Bone marrow (tissue), 2 donors: ENCODE measurements around the gene MYO18A.
A peak's percentile ranks its signal among the peaks of the same experiment; 100 is the strongest.
"Not testable (repeated sequence)": the region's sequence is repeated elsewhere in the genome, so short reads cannot be mapped to it uniquely, and the experiment has no call there.

Experiments used
- DNase-seq, 2 donors: peaks; one replicate each; lab custom pipeline; 2025; lab: John Stamatoyannopoulos, UW

Gene MYO18A

DNA sequence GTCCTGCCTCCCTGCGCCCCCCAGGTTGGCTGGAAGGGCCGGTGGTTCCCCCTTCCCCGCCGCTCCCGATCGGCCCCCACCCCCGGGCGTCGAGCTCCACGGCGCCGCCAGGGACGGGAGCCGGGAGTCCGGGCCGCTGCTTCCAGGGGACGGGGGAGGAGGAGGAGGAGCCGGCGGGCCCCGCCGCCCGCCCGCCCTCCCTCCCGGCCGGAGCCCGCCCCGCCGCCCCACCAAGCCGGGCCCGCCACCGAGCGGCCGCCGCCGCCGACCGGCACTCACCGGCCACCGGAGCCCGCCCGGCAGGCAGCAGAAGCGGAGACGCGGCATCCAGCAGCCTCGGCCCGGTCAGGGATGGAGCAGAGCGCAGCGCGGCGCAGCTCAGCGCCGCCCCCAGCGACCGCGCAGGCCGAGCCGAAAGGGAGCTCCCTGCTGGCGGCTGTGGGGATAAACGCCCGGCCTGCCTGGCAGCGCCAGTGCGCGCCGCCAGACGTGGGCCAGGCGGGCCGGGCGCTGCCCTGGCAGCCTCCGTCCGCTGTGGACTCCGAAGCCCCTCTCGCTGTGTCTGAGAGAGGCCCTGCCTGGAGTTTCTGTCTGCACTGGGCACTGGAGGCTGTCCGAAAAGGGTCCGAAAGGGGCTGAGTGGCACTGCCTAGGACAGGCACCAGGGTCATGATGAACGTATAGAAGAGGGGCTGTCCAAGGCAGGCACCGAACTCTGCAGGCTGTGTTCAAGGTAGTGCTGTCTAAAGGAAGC, at the start of gene MYO18A:
Gene MYO18A, minus strand, starts transcription at position 365 of the 754 bp plus-strand sequence. CDS start 13,458 bp downstream, outside the sequence.
- peak; percentile 33 to 62 for DNase-seq

DNA sequence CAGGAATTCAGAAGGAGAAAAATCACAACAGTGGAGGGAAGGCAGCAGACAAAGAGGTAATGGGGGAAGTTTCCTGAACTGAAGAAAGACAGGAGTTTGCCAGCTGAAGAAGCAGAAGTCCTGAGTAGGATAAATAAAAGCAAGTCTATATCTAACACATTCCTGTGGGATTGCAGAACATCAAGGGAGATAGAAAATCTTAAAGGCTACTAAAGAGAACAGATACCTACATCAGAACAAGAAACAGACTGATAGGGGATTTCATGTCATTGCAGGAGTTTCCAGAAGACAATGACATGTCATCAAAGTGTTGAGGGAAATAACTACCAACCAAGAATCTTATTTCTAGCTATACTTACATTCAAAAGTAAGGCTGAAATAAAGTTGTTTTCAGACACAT, 45.2 kb upstream of the MYO18A start:
- no peak for DNase-seq

DNA sequence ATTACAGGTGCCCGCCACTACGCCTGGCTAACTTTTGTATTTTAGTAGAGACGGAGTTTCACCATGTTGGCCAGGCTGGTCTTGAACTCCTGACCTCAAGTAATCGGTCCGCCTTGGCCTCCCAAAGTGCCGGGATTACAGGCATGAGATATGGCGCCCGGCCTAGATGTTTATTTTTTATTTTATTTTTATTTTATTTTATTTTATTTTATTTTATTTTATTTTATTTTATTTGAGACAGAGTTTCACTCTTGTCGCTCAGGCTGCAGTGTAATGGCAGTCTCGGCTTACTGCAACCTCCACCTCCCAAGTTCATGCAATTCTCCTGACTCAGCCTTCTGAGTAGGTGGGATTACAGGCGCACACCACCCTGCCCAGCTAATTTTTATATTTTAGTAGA, 41.1 kb upstream of the MYO18A start:
- not testable (repeated sequence) for DNase-seq

GRCh38 chr17:29219378-29220047, 39.3 kb upstream of the MYO18A start:
- DNase-seq, result peak; percentile 37 to 77

DNA sequence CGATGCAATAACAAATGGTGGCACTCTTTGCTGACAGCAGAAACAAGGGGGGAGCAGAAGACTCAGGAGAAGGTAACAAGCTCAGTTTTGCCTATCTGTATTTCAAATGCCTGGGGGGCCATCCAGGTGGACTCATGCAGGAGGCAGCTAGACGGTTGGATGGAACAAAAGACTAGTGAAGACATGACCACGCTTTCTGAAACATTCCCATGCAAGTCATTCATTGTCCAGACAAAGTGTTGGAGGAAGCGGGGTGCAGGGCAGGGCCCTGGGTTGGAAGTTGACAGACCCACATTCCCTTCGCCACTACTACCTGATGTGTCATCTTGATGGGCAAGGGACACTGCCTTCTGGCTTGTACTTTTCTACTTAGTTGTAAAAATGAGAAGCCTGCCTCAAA, 36.7 kb upstream of the MYO18A start:
- no peak for DNase-seq

GRCh38 chr17:29216181-29216580, 36.0 kb upstream of the MYO18A start:
- no peak for DNase-seq

DNA sequence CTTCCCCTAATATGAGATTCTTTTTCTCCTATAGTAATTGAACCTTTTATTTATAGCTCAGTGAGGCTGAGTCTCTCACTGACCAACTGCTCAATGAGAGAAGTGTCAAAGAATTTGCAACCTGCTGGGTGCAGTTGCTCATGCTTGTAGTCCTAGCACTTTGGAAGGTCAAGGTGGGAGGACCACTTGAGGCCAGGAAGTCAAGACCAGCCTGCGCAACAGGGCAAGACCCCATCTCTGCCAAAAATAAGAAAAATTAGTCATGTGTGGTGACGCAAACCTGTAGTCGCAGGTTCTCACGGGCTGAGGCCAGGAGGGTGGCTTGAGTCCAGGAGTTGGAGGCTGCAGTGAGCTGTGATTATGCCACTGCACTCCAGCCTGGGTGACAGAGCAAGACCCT, 35.5 kb upstream of the MYO18A start:
- no peak for DNase-seq

DNA sequence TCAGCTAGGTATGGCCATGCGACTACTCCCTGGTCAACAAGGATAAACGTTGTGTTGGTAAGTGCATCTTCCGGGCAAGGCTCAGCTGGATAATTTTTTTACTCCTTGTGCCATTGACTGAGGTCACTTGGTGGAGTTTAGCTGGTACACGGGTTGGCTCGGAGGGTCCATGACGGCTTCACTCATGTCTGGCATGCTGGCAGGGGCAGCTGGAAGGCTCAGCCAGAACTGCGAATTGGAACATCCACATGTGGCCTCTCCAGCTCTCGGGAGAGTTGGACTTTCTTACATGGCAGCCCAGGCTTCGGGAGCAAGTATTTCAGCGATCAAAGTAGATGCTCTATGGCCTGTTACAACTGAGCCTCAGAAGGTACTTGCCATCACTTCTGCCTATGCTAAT, 35.0 kb upstream of the MYO18A start:
- DNase-seq, result no peak

DNA sequence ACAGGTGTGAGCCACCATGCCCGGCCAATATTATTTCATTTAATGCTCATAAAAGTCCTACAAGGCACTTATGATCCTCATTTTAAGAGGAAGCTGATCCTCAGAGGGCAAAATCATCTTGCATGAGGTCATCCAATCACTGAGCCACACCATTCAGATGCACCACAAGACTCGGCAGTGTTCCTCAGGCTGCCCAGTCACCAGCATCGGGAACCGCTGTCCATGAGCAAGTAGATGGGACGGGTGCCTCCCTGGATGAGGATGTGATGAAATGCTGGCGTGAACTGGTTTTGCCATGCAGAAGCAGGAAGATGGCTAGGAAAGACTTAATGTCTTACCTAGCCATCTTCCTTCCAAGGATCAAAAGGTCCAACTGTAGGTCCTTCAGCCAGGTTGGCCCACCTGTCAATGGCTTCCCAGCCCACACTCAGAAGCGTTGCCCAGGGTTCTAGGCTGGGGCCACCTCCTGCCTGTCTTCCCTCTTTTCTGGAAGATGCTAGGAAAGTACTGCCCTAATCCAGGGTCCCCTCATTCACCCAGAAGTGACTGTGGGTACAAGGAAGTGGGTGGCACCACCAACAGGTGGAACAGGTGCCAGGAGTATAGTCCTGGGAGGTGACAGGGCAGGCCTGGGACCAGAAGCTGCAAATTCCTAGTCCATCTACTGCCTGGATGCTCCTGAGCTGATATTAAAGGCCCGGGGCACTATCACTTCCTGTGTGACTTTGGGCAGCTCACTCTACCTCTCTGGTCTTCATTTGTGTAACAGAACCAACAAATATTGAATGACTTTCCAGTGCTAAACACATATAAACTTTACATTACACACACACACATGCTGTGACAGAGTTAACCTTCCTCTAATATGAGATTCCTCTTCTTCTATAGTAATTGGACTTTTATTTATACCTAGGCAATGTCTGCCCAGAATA, 34.3 kb upstream of the MYO18A start:
- peak in 1 of 2 donors; percentile 15 for DNase-seq

DNA sequence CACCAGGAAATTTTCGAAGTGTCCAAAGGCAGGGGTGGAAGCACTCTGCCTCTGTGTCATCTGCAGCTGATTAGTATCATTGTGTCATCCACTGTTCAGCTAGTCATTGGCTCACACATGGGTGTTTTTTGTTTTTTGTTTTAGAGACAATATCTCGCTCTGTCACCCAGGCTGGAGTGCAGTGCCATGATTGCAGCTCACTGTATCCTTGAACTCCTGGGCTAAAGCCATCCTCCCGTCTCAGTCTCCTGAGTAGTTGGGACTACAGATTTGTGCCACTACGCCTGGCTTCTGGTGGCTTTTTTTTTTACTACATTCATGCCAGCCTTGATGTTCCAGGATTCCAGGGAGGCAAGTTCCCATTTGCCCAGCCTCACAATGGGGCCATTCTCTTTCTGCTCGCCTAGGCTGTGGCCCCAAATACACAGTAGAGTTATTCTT, 32.5 kb upstream of the MYO18A start:
- DNase-seq, result no peak

DNA sequence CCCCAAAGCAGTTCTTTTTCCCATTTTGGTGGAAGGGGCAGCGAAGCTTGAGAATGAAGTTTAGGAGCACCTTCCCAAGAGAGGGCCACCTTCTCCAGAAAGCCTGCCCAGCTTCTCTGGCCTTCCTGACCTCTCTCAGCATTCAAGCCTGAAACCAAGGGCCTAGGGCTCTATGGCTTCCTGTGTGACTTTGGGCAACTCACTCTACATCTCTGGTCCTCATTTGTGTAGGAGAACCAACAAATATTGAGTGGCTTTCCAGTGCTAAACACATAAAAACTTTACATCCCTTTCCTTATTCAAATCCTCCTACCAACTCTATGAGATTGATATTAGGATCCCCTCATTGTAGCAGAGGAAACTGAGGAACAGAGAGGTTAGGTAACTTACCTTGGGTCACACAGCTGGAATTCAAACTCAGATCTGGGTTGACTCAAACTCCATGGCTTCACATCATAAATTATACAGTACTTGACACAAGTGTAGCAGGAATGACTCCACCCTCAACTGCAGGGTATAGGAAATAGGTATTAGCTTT, 32.0 kb upstream of the MYO18A start:
- DNase-seq, result no peak

DNA sequence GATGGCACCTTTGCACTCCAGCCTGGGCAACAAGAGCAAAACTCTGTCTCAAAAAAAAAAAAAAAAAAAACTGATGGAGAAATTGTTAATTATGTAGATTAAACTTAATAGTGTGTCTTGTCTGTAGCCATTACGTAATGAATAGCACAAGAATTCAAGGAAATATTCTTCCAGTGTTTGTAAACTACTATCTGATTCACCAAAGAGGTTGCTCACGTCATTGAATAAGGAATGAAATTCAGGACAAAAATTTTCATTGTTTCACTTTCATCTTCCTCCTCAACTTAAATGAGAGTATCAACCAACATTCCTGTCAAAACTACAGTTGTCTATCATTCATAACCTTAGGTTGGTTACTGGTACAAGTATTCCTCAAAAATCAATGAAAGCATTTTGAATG, 30.7 kb upstream of the MYO18A start:
- no peak for DNase-seq

DNA sequence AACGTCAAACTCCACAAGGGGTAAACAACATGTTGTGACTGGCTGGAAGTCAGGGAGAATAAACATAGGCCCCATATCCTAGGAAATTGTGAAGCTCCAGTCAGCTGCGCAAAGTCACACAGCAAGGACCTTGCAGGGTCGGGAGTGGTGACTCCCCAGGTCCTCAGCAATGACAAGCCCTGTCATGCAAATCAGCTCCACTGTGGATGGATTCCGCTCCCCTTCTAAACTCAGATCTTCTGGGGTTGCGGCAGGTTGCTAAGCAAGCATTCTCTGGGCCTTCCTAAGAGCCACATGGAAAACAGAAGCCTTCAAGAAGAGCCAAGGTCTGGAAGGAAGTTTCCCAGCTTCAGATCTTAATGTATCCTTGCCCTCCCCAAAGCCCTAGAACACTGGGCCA, 28.9 kb upstream of the MYO18A start:
- no peak for DNase-seq

GRCh38 chr17:29207975-29208374, 27.8 kb upstream of the MYO18A start:
- no peak for DNase-seq

- no peak for DNase-seq
Observed at GRCh38 chr17:29205047-29205446, 24.8 kb upstream of the MYO18A start.

DNA sequence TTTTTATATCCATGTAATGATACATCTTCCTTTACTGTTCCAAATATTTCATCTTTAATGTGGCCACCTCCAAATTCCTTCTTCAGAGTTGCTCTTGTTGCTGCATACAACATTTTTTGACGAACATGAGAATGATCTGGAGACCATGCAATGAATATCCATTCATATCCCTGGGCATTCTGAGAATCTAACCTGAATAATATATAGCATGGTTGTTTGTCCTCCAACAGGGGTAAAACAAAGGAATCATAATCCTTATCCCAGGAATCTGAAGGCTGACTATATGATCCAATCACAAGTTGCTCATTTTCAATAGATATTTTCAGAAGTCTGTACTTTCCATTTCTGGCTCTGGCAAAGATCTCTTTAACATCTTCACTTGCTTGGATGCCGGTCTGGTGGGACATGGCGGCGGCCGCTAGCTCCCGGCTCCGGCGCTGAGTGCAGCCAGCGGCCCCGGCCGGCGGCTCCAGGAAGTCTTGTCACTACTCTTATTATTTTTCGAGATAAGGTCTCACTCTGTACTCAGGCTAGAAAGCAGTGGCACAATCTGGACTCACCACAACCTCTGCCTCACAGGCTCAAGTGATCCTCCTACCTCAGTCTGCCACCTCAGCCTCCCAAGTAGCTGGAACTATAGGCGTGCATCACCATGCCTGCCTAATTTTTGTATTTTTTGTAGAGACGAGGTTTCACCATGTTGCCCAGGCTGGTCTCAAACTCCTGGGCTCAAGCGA, 24.0 kb upstream of the MYO18A start:
- not testable (repeated sequence) for DNase-seq

GRCh38 chr17:29197516-29198272, 17.5 kb upstream of the MYO18A start:
- DNase-seq, result no peak

DNA sequence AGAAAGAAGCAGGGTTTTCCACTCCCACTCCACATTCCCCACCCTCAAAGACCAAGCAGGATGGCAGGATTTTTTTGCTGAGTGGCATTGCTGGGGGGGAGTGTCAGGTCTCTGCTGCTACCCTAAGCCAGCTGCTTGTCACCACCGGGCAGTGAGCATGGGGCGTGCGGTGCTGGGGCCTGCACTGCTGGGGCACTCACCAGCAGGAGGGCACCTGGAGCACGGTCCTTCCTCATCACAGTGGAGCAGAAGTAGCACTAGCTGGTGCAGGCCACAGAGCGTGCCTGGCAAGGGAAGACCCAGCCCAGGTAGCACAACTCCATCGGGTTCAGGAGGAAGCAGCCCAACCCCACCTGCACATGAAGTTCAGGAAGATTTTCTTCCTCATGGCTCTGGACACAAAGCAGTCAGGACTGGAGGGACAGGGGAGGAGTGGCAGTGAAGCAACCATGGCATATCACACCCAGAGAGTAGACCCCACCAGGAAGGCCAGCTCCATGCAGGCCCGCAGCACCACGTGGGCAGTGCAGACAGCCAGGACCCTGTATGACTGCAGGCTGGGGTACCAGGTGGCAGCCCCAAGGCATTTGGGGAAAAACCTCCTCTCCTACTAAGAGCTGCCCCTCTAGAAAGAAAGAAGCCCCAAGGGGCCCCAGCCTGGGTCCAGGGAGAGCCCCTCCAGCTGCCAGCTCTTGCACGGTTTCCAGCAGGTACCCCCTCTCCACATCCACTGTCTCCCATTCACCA, 16.7 kb upstream of the MYO18A start:
- no peak for DNase-seq

DNA sequence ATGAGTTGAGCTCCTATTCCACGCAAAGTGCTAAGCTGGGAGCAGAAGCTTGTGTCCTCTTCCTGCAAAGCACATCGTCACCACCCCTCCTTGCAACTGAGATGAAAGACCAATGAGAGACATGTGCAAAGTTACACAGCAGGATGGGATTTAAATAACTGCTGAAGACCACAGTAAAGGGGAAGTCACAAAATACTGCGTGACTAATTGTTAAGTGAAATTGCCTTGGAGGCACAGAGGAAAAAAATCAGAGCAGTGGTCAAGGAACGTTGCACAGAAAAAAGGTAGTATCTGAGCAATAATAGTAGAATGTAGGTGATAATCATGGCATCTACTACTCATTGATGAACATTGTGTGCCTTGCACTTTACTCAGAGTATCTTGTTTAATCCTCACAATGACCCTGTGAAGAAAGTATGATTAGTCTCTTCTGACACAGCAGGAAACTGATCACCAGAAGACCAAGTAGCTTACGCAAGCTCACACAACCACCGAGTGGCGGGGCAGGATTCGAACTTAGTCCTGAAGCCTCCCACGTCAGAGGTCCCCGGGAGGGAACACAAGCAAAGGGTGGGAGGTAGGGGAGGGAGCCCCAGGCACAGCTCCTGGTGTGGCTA, 15.4 kb upstream of the MYO18A start:
- peak; percentile 18 to 84 for DNase-seq

DNA sequence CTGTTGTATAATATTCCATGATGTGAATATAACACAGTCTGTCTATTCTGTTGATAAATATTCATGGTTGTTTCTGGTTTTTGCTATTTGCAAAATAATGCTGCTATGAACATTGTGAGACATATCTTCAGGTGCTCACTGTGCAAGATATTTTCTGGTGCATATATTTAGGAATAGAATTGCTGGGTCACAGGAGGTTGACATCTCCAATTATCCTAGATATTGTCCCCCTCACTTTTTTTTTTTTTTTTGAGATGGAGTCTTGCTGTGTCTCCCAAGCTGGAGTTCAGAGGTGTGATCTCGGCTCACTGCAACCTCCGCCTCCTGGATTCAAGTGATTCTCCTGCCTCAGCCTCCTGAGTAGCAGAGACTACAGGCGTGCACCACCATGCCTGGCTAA, 14.5 kb upstream of the MYO18A start:
- no peak for DNase-seq
